CD14-positive monocyte (primary cell): ENCODE data around the gene SPPL3. TPM values are rescaled to one million over a fixed set of nuclear protein-coding genes. Genes with fewer than 3 reads are reported as not detected.
A peak's percentile ranks its signal among the peaks of the same experiment; 100 is the strongest.

Source experiments
- DNase-seq, 3 donors: peaks; one replicate each; pipeline ENCODE4 v3.0.0-alpha.2; 2011 to 2022
- H2AFZ ChIP-seq: 2 replicates; pipeline ENCODE4 v1.6.0; 2012; ENCODE audit warnings: mild to moderate bottlenecking, low read depth, low read length, inconsistent platforms; ENCODE audit not compliant: insufficient read depth, poor library complexity, severe bottlenecking
- H3K27ac ChIP-seq, 2 donors: 1 replicate in 1 of 2; 2 replicates in 1 of 2; pipeline ENCODE4 v1.5.1; 2012 to 2013; ENCODE audit warnings: low read length in 2 of 2, control low read depth in 1 of 2, inconsistent platforms in 1 of 2, low read depth in 1 of 2, mild to moderate bottlenecking in 1 of 2
- H3K27me3 ChIP-seq, 2 donors: one replicate each; pipeline versions ENCODE4 v1.6.0 to v1.6.1; 2011 to 2013; ENCODE audit warnings: low read length in 2 of 2; ENCODE audit not compliant: control insufficient read depth in 2 of 2, insufficient read depth in 2 of 2
- H3K36me3 ChIP-seq, 2 donors: replicated peaks in 1 of 2; 1 replicate in 1 of 2; 2 replicates in 1 of 2; pipeline versions ENCODE4 v1.5.1 to v1.6.1; 2012 to 2013; ENCODE audit warnings: low read length in 2 of 2, control low read depth in 1 of 2, inconsistent platforms in 1 of 2, mild to moderate bottlenecking in 1 of 2; ENCODE audit not compliant: insufficient read depth in 2 of 2, control insufficient read depth in 1 of 2
- H3K4me1 ChIP-seq, 2 donors: 1 replicate in 1 of 2; 2 replicates in 1 of 2; pipeline versions ENCODE4 v1.5.1 to v1.6.1; 2012 to 2013; ENCODE audit warnings: low read length in 2 of 2, control low read depth in 1 of 2, inconsistent platforms in 1 of 2, mild to moderate bottlenecking in 1 of 2, moderate library complexity in 1 of 2; ENCODE audit not compliant: insufficient read depth in 2 of 2, control insufficient read depth in 1 of 2
- H3K4me2 ChIP-seq: replicated peaks from 2 replicates; pipeline ENCODE3; 2012; ENCODE audit warnings: low read length, moderate library complexity, mild to moderate bottlenecking; ENCODE audit not compliant: poor library complexity, severe bottlenecking; ENCODE audit errors: extremely low read depth
- H3K4me3 ChIP-seq, 3 experiments: fragments of 200-600 bp in 1 of 3; sonication (generic) in 1 of 3; replicated peaks in 1 of 3; 1 replicate in 2 of 3; 2 replicates in 1 of 3; pipeline ENCODE4 v1.5.1; 2011 to 2013; ENCODE audit warnings: low read length in 3 of 3, mild to moderate bottlenecking in 3 of 3, control low read depth in 2 of 3, low read depth in 2 of 3, inconsistent platforms in 1 of 3, moderate library complexity in 1 of 3
- H3K79me2 ChIP-seq: 2 replicates; pipeline ENCODE4 v1.6.0; 2012; ENCODE audit warnings: mild to moderate bottlenecking, control low read depth, inconsistent platforms, low read length, moderate library complexity; ENCODE audit not compliant: insufficient read depth
- H3K9ac ChIP-seq: 2 replicates; pipeline ENCODE4 v1.6.0; 2017; ENCODE audit warnings: low read length, mild to moderate bottlenecking; ENCODE audit not compliant: insufficient read depth, poor library complexity, severe bottlenecking
- H3K9me3 ChIP-seq, 2 donors: replicated peaks in 1 of 2; 1 replicate in 1 of 2; 2 replicates in 1 of 2; pipeline versions ENCODE4 v1.5.1 to v1.6.1; 2012 to 2013; ENCODE audit warnings: low read length in 2 of 2, control low read depth in 1 of 2; ENCODE audit not compliant: control insufficient read depth in 1 of 2, insufficient read depth in 1 of 2
- H4K20me1 ChIP-seq: 2 replicates; pipeline ENCODE4 v1.6.0; 2012; ENCODE audit warnings: mild to moderate bottlenecking, low read length, control low read depth, moderate library complexity; ENCODE audit not compliant: insufficient read depth
- H3K27ac Mint-ChIP-seq, 7 donors: one replicate each; pipeline ENCODE4 v1.8.0; 2020; ENCODE audit warnings: mild to moderate bottlenecking in 7 of 7, mixed read lengths in 7 of 7, moderate library complexity in 6 of 7, inconsistent platforms in 2 of 7
- H3K27me3 Mint-ChIP-seq, 3 donors: one replicate each; pipeline ENCODE4 v1.8.0; 2021 to 2022; ENCODE audit warnings: low read depth in 3 of 3, mild to moderate bottlenecking in 3 of 3, mixed read lengths in 3 of 3, moderate library complexity in 3 of 3, inconsistent platforms in 1 of 3
- H3K36me3 Mint-ChIP-seq, 2 donors: one replicate each; pipeline ENCODE4 v1.8.0; 2020; ENCODE audit warnings: mixed read lengths in 2 of 2, inconsistent platforms in 1 of 2, mild to moderate bottlenecking in 1 of 2
- H3K4me1 Mint-ChIP-seq: one replicate; pipeline ENCODE4 v1.8.0; 2020; ENCODE audit warnings: mild to moderate bottlenecking, mixed read lengths
- H3K4me3 Mint-ChIP-seq, 2 donors: one replicate each; pipeline ENCODE4 v1.8.0; 2020; ENCODE audit warnings: mild to moderate bottlenecking in 2 of 2, mixed read lengths in 2 of 2, moderate library complexity in 1 of 2
- H3K9me3 Mint-ChIP-seq, 7 donors: one replicate each; pipeline ENCODE4 v1.8.0; 2020 to 2022; ENCODE audit warnings: mixed read lengths in 7 of 7, mild to moderate bottlenecking in 6 of 7, moderate library complexity in 6 of 7, inconsistent platforms in 2 of 7
- CTCF ChIP-seq: fragments of 200-600 bp; IDR thresholded peaks from one replicate; pipeline ENCODE4 v1.8.0; 2022; ENCODE audit warnings: antibody characterized with exemption, mild to moderate bottlenecking
- WGBS: methylation state at CpG from one replicate; pipeline ENCODE4 v1.1.5; 2013; ENCODE audit warnings: missing lambda C conversion rate; ENCODE audit not compliant: insufficient coverage; 5-methylcytosine and 5-hydroxymethylcytosine counted together
- intact Hi-C, 2 donors: fragments of 100-400 bp; cut with micrococcal nuclease; formaldehyde crosslinking; loops; one replicate each; pipeline versions ENCODE4 v1.15.0 to v1.15.1; 2023
- polyA plus RNA-seq, 3 donors: library from polyadenylated mRNA; depleted of rRNA in 1 of 3; unstranded in 2 of 3; stranded (reverse) in 1 of 3; fragments of 300-500 nt in 2 of 3; fragments of >200 nt in 1 of 3; fragmentation: Illumina TruSeq in 2 of 3; gene quantifications; 1 replicate in 2 of 3; 2 replicates in 1 of 3; pipeline ENCODE4 v1.2.3, GENCODE V29; 2012 to 2021

The SPPL3 gene
- polyA plus RNA-seq, 3 donors: 14.5 to 18.6 (median 18.5) TPM

DNA sequence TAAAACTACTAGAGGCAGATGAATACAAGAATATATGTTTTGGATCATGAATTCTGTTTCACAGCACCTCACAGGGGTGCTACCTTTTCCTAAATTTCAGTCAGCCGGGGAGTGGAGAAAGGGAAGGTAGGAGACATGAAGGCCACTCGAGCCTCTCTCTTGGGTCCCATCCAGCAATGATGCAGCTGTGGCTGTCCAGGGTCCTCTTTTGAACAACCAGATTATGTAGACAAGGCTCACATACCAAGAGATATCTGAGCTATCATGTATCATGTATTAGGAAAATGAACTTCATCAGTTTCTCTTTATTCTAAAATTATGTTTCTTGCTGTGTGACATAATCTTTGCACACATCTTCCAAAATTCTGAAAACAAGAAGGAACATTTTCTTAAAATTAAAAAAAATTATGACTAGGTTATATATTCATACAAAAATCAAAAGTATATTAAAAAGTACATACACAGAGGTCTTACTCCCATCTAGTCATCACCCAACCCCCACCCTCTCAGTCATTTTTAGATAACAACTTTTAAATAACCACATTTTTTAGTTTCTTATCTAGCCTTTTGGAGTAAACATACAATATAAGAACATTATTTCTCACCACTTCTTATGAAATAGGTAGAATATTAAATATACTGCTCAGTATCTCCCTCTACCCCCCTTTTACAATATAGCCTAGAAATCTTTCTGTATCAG lies 89.8 kb downstream of the SPPL3 start:
- no CpG with 5 or more reads among the region's 2 CpGs for WGBS
- Histone ChIP-seq H2AFZ (no peak overlapping the region), H3K9ac (no peak overlapping the region), H3K9me3 (no peaks in the 10 kb centered on the region), H3K4me2 (no peak overlapping the region), H3K36me3 (peaks cover 8 to 15% of the 10 kb centered on the region in 2 donors), H3K4me3 (no peak overlapping the region), H3K4me1 (no peaks in the 10 kb centered on the region), H3K79me2 (peaks cover 94% of the 10 kb centered on the region), H4K20me1 (peaks cover 100% of the 10 kb centered on the region), H3K27me3 (no peaks in the 10 kb centered on the region), H3K27ac (peak overlapping the region in 1 of 2 donors; percentile 31)
- H3K36me3 Mint-ChIP-seq: peaks cover 10 to 14% of the 10 kb centered on the region in 2 donors
- H3K27me3 Mint-ChIP-seq: no peaks in the 10 kb centered on the region
- intact Hi-C loops: no loop called here
- TF ChIP-seq CTCF: no peak
- H3K4me3 Mint-ChIP-seq: no peak overlapping the region
- DNase-seq: no peak
- H3K4me1 Mint-ChIP-seq: peaks cover 15% of the 10 kb centered on the region
- peak overlapping the region in 2 of 7 donors; percentile 16 to 64 for H3K27ac Mint-ChIP-seq
- no peaks in the 10 kb centered on the region for H3K9me3 Mint-ChIP-seq

DNA sequence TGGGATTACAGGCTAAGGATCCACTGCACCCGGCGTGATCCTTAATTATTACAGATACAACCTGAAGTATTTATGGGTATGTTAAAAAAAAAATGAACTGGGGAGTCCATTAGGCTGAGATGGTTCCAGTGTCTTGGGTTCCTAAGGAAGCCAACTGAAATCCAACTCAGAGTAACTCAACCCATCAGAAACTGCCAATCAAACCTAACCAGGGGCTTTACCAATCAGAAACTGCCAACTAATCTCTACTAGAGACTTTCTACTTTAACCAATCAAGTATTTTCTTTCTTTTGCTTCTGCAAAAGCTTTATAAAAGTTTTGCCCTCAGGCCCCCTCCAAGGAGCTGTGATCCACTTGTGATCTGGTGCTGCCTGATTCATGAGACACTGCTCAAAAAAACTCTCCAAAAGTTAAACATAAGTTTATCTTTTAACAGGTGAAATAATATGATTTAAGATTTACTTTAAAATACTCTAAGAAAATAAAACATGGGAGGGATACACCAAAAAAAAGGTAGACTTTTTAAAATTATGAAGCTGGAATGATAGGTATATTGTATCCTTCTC lies 90.5 kb downstream of the SPPL3 start:
- Histone ChIP-seq H3K27me3 (no peaks in the 10 kb centered on the region), H3K79me2 (peaks cover 92% of the 10 kb centered on the region), H3K9me3 (no peaks in the 10 kb centered on the region), H3K4me2 (no peak overlapping the region), H3K9ac (no peak overlapping the region), H3K27ac (no peak overlapping the region), H3K4me1 (no peaks in the 10 kb centered on the region), H3K4me3 (no peak overlapping the region), H2AFZ (no peak overlapping the region), H4K20me1 (peaks cover 98% of the 10 kb centered on the region), H3K36me3 (peaks cover 9 to 21% of the 10 kb centered on the region in 2 donors)
- H3K9me3 Mint-ChIP-seq: no peaks in the 10 kb centered on the region
- H3K27ac Mint-ChIP-seq: no peak overlapping the region
- H3K27me3 Mint-ChIP-seq: no peaks in the 10 kb centered on the region
- WGBS: no CpG with 5 or more reads among the region's 2 CpGs
- peaks cover 16% of the 10 kb centered on the region for H3K4me1 Mint-ChIP-seq
- no peak overlapping the region for H3K4me3 Mint-ChIP-seq
- TF ChIP-seq CTCF: no peak
- peaks cover 15 to 19% of the 10 kb centered on the region in 2 donors for H3K36me3 Mint-ChIP-seq
- no peak for DNase-seq
- intact Hi-C loops: no loop called here
